SU-DHL-6 (cell line): ENCODE results near the gene IDH2.

Experiments used
- H2AFZ ChIP-seq: fragments of 200-600 bp; sonication (generic); 2 replicates; pipeline ENCODE4 v1.6.1; 2014; ENCODE audit warnings: low read depth, mild to moderate bottlenecking, moderate library complexity, mixed read lengths, antibody characterized with exemption, low read length; ENCODE audit not compliant: severe bottlenecking
- H3F3A ChIP-seq: fragments of 200-600 bp; shearing (Covaris generic); 2 replicates; pipeline ENCODE4 v1.6.0; 2016; ENCODE audit warnings: antibody characterized with exemption, mild to moderate bottlenecking; ENCODE audit not compliant: insufficient read depth
- H3K27ac ChIP-seq: fragments of 200-600 bp; sonication (generic); 2 replicates; pipeline ENCODE4 v1.5.1; 2016; ENCODE audit warnings: low read depth, mild to moderate bottlenecking, low read length, moderate library complexity, mixed read lengths
- H3K27me3 ChIP-seq: fragments of 200-600 bp; sonication (generic), shearing (Covaris generic); 2 replicates; pipeline ENCODE4 v1.6.0; 2014; ENCODE audit warnings: mild to moderate bottlenecking, low read length
- H3K36me3 ChIP-seq: fragments of 200-600 bp; sonication (generic); 2 replicates; pipeline ENCODE4 v1.6.1; 2014; ENCODE audit warnings: mild to moderate bottlenecking, low read length, mixed read lengths
- H3K4me2 ChIP-seq: fragments of 300-600, 200-600 bp; shearing (Covaris generic), sonication (generic); 2 replicates; pipeline ENCODE4 v1.6.0; 2014; ENCODE audit warnings: low read length, low read depth, mild to moderate bottlenecking; ENCODE audit not compliant: poor library complexity, severe bottlenecking
- H3K4me3 ChIP-seq: fragments of 200-600 bp; sonication (generic); 2 replicates; pipeline ENCODE4 v1.5.1; 2014; ENCODE audit warnings: antibody characterized with exemption, low read length, mild to moderate bottlenecking, mixed read lengths; ENCODE audit not compliant: insufficient read depth, poor library complexity, severe bottlenecking
- H3K79me2 ChIP-seq: fragments of 200-600 bp; sonication (generic); 2 replicates; pipeline ENCODE4 v1.6.1; 2014; ENCODE audit warnings: mild to moderate bottlenecking, low read length, moderate library complexity; ENCODE audit not compliant: insufficient read depth
- H3K9ac ChIP-seq: fragments of 200-600 bp; sonication (generic); 2 replicates; pipeline ENCODE4 v1.7.0; 2014; ENCODE audit warnings: mild to moderate bottlenecking, low read length
- H3K9me2 ChIP-seq: fragments of 200-600 bp; sonication (generic); replicated peaks from 2 replicates; pipeline ENCODE4 v1.6.1; 2014; ENCODE audit warnings: low read length; ENCODE audit not compliant: insufficient read depth
- H3K9me3 ChIP-seq: fragments of 200-600 bp; sonication (generic); 2 replicates; pipeline ENCODE4 v1.6.1; 2014; ENCODE audit warnings: low read length, mixed read lengths; ENCODE audit not compliant: insufficient read depth
- H4K20me1 ChIP-seq: fragments of 200-600 bp; sonication (generic); 2 replicates; pipeline ENCODE4 v1.6.1; 2014; ENCODE audit warnings: low read depth, mild to moderate bottlenecking, antibody characterized with exemption, low read length, moderate library complexity, mixed read lengths
- EZH2phosphoT487 ChIP-seq: fragments of 200-600 bp; sonication (generic), shearing (Covaris generic); conservative IDR thresholded peaks from 2 replicates; pipeline ENCODE4 v1.6.1; 2018; ENCODE audit warnings: mild to moderate bottlenecking, antibody characterized with exemption, low read length, moderate library complexity, mixed read lengths
- TF ChIP-seq, protein P1 (sequence below): fragments of 200-600 bp; sonication (generic); IDR thresholded peaks from one replicate; pipeline ENCODE4 v1.5.1; 2017; ENCODE audit warnings: antibody characterized with exemption, mild to moderate bottlenecking, low read length, moderate library complexity; ENCODE audit not compliant: insufficient read depth, poor library complexity, severe bottlenecking

IDH2 gene

DNA sequence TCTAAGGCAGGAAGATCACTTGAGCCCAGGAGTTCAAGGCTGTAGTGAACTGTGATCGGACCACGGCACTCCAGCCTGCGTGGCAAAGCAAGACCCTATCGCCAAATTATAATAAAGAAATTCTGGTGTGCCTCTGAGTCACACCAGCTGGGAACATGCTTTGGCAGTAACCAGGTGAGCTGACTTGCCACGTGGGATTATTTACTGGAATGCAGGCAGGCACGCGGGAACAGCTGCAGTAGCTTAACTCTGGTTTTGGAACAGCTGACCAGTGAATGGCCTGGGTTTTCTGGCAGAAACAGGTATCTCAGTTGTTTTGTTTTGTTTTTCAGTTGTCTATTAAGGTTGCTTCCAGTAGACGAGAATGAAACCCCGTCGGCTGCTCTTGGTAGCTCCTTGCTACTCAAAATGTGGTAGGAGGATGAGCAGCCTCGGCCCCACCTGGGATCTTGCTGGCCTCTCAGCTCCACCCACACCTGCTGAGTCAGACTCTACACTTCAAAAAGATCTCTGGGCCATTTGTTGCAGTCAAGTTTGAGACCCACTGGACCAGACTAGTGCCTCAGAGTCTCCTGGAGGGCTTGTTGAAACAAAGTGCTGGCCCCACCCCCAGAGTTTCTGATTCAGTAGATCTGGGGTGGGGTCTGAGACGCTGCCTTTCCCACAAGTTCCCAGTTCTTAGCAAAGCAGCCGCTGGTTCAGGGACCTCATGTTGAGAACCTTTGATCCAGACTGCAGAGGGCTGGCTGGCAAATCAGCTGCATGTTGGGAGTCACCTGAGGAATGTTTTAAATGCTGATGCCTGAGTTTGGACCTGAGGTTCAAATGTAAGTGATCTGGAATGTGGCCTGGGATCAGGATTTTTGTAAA, 26.6 kb downstream of the IDH2 start:
- H3K27ac ChIP-seq: no peak overlapping the region
- no peak overlapping the region for H2AFZ ChIP-seq
- H3K9ac ChIP-seq: no peak overlapping the region
- no peaks in the 10 kb centered on the region for H3K79me2 ChIP-seq
- TF ChIP-seq, protein P1, sequence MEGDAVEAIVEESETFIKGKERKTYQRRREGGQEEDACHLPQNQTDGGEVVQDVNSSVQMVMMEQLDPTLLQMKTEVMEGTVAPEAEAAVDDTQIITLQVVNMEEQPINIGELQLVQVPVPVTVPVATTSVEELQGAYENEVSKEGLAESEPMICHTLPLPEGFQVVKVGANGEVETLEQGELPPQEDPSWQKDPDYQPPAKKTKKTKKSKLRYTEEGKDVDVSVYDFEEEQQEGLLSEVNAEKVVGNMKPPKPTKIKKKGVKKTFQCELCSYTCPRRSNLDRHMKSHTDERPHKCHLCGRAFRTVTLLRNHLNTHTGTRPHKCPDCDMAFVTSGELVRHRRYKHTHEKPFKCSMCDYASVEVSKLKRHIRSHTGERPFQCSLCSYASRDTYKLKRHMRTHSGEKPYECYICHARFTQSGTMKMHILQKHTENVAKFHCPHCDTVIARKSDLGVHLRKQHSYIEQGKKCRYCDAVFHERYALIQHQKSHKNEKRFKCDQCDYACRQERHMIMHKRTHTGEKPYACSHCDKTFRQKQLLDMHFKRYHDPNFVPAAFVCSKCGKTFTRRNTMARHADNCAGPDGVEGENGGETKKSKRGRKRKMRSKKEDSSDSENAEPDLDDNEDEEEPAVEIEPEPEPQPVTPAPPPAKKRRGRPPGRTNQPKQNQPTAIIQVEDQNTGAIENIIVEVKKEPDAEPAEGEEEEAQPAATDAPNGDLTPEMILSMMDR: no peak
- no peak for TF ChIP-seq EZH2phosphoT487
- H3K36me3 ChIP-seq: no peaks in the 10 kb centered on the region
- H4K20me1 ChIP-seq: no peaks in the 10 kb centered on the region
- no peak overlapping the region for H3K4me2 ChIP-seq
- H3F3A ChIP-seq: no peaks in the 10 kb centered on the region
- no peaks in the 10 kb centered on the region for H3K27me3 ChIP-seq
- no peaks in the 10 kb centered on the region for H3K9me2 ChIP-seq
- no peak overlapping the region for H3K4me3 ChIP-seq
- H3K9me3 ChIP-seq: no peaks in the 10 kb centered on the region

DNA sequence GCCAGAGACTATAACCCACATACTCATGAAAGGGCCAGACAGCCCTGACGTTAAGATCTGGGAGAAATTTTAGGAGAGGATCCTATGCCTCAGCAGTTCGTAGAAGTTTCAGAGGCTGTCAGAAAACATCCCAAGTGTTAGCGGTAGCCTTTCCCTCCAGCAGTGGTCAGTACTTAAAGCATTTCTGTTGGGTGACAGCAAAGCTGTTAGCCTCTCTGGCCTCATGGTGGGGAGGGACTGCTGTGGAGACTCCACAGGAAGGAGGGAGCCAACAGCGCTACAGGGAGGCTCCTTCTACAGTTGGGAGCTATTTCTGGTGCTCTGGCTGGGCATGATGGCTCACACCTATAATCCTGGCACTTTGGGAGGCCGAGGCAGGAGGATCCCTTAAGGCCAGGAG, 27.4 kb downstream of the IDH2 start:
- Histone ChIP-seq H2AFZ (no peak overlapping the region), H3K9me2 (no peaks in the 10 kb centered on the region), H3K4me3 (no peak overlapping the region), H3K36me3 (no peaks in the 10 kb centered on the region), H3F3A (no peaks in the 10 kb centered on the region), H3K9me3 (no peaks in the 10 kb centered on the region), H3K27ac (no peak overlapping the region), H3K27me3 (no peaks in the 10 kb centered on the region), H3K4me2 (no peak overlapping the region), H3K9ac (no peak overlapping the region), H4K20me1 (no peaks in the 10 kb centered on the region), H3K79me2 (no peaks in the 10 kb centered on the region)
- TF ChIP-seq, protein P1: no peak
- no peak for TF ChIP-seq EZH2phosphoT487

DNA sequence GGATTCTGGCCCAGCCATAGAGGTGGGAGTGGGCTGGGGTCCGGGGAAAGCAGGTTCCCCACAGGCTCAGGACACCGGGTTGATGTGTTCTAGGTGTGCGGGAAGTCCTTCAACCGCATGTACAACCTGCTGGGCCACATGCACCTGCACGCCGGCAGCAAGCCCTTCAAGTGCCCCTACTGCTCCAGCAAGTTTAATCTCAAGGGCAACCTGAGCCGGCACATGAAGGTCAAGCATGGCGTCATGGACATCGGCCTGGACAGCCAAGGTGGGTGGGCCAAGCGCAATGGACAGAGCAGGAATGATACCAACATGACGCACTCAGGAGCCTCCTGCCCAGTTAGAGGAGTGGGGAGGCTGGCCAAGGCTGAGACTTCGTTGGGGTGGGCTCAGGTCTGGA, 28.2 kb downstream of the IDH2 start:
- H4K20me1 ChIP-seq: no peaks in the 10 kb centered on the region
- H3K79me2 ChIP-seq: no peaks in the 10 kb centered on the region

More for the DNA sequence above, 28.2 kb downstream of the IDH2 start:
- Histone ChIP-seq H3K36me3 (no peaks in the 10 kb centered on the region), H3K9me2 (no peaks in the 10 kb centered on the region), H2AFZ (no peak overlapping the region), H3K27ac (no peak overlapping the region), H3K9me3 (no peaks in the 10 kb centered on the region), H3K4me2 (no peak overlapping the region), H3K9ac (no peak overlapping the region), H3K27me3 (no peaks in the 10 kb centered on the region), H3K4me3 (no peak overlapping the region), H3F3A (no peaks in the 10 kb centered on the region)
- TF ChIP-seq EZH2phosphoT487: no peak
- TF ChIP-seq, protein P1: no peak
